H9 (cell line): ENCODE measurements around the gene POLA1. TPM values are rescaled to one million over a fixed set of nuclear protein-coding genes. Genes with fewer than 3 reads are reported as not detected.

Experiments
- DNase-seq: peaks from one replicate; pipeline ENCODE4 v3.0.0-alpha.2; 2017
- H2AFZ ChIP-seq: one replicate; pipeline ENCODE4 v1.6.1; 2013; ENCODE audit warnings: mild to moderate bottlenecking, low read length, control low read depth, moderate library complexity
- H2AK5ac ChIP-seq: 2 replicates; pipeline ENCODE4 v1.6.1; 2013; ENCODE audit warnings: low read length, control low read depth, mixed read lengths; ENCODE audit not compliant: insufficient read length
- H2BK120ac ChIP-seq: one replicate; pipeline ENCODE4 v1.6.1; 2013; ENCODE audit warnings: low read depth, mild to moderate bottlenecking, low read length, control low read depth, inconsistent platforms; ENCODE audit not compliant: poor library complexity, severe bottlenecking
- H2BK12ac ChIP-seq: 2 replicates; pipeline ENCODE4 v1.6.1; 2013; ENCODE audit warnings: low read length, control low read depth, mixed read lengths, low read depth; ENCODE audit not compliant: insufficient read length
- H2BK15ac ChIP-seq: 2 replicates; pipeline ENCODE4 v1.6.1; 2013; ENCODE audit warnings: low read depth, low read length, control low read depth
- H2BK20ac ChIP-seq: one replicate; pipeline ENCODE4 v1.6.1; 2013; ENCODE audit warnings: low read depth, mild to moderate bottlenecking, low read length, control low read depth, inconsistent platforms; ENCODE audit not compliant: poor library complexity, severe bottlenecking
- H2BK5ac ChIP-seq: 2 replicates; pipeline ENCODE4 v1.6.1; 2013; ENCODE audit warnings: low read length, control low read depth, mixed read lengths; ENCODE audit not compliant: insufficient read length
- H3K14ac ChIP-seq: 2 replicates; pipeline ENCODE4 v1.6.1; 2013; ENCODE audit warnings: low read length, control low read depth; ENCODE audit not compliant: insufficient read depth
- H3K18ac ChIP-seq: 2 replicates; pipeline ENCODE4 v1.6.1; 2013; ENCODE audit warnings: low read depth, mild to moderate bottlenecking, mixed read lengths, low read length, control low read depth; ENCODE audit not compliant: insufficient read length
- H3K23ac ChIP-seq: 2 replicates; pipeline ENCODE4 v1.6.1; 2013; ENCODE audit warnings: low read length, control low read depth, mixed read lengths, low read depth; ENCODE audit not compliant: insufficient read length
- H3K23me2 ChIP-seq: 2 replicates; pipeline ENCODE4 v1.6.1; 2013; ENCODE audit warnings: low read depth, mild to moderate bottlenecking, mixed read lengths, low read length, control low read depth; ENCODE audit not compliant: insufficient read length, poor library complexity, severe bottlenecking
- H3K27ac ChIP-seq: 2 replicates; pipeline ENCODE4 v1.5.1; 2013; ENCODE audit warnings: low read length, control low read depth, mixed read lengths, low read depth; ENCODE audit not compliant: insufficient read length
- H3K27me3 ChIP-seq: 2 replicates; pipeline ENCODE4 v1.6.1; 2013; ENCODE audit warnings: low read length, control low read depth, inconsistent platforms; ENCODE audit not compliant: insufficient read depth
- H3K4ac ChIP-seq: 2 replicates; pipeline ENCODE4 v1.6.1; 2013; ENCODE audit warnings: low read depth, mild to moderate bottlenecking, control low read depth, inconsistent platforms, low read length, moderate library complexity
- H3K4me1 ChIP-seq: 2 replicates; pipeline ENCODE4 v1.6.1; 2013; ENCODE audit warnings: low read length, control low read depth, inconsistent platforms; ENCODE audit not compliant: insufficient read depth
- H3K4me2 ChIP-seq: 2 replicates; pipeline ENCODE4 v1.6.1; 2013; ENCODE audit warnings: low read length, control low read depth, mixed read lengths; ENCODE audit not compliant: insufficient read length, insufficient read depth
- H3K56ac ChIP-seq: 2 replicates; pipeline ENCODE4 v1.6.1; 2013; ENCODE audit warnings: low read depth, mild to moderate bottlenecking, mixed read lengths, low read length, control low read depth; ENCODE audit not compliant: insufficient read length
- H3K79me1 ChIP-seq: 2 replicates; pipeline ENCODE4 v1.6.1; 2013; ENCODE audit warnings: low read depth, mild to moderate bottlenecking, moderate library complexity, low read length, control low read depth, inconsistent platforms; ENCODE audit not compliant: insufficient read depth, poor library complexity, severe bottlenecking
- H3K79me2 ChIP-seq: 2 replicates; pipeline ENCODE4 v1.6.1; 2013; ENCODE audit warnings: low read length, control low read depth, inconsistent platforms; ENCODE audit not compliant: insufficient read depth
- H3K9ac ChIP-seq: 2 replicates; pipeline ENCODE4 v1.6.1; 2013; ENCODE audit warnings: low read length, control low read depth, mixed read lengths; ENCODE audit not compliant: insufficient read length; ENCODE audit errors: extremely low read depth
- H3K9me3 ChIP-seq: one replicate; pipeline ENCODE4 v1.6.1; 2013; ENCODE audit warnings: low read depth, low read length, inconsistent platforms; ENCODE audit not compliant: control insufficient read depth
- H3T11ph ChIP-seq: one replicate; pipeline ENCODE4 v1.6.1; 2013; ENCODE audit warnings: mild to moderate bottlenecking, low read length, control low read depth, inconsistent platforms
- H4K20me1 ChIP-seq: one replicate; pipeline ENCODE4 v1.6.1; 2013; ENCODE audit not compliant: control insufficient read depth, insufficient read length, insufficient read depth
- H4K5ac ChIP-seq: 2 replicates; pipeline ENCODE4 v1.6.1; 2013; ENCODE audit warnings: low read depth, mild to moderate bottlenecking, mixed read lengths, low read length, control low read depth; ENCODE audit not compliant: insufficient read length
- H4K8ac ChIP-seq: replicated peaks from 2 replicates; pipeline ENCODE4 v1.6.1; 2013; ENCODE audit warnings: low read length, control low read depth, mixed read lengths, low read depth; ENCODE audit not compliant: insufficient read length
- H4K91ac ChIP-seq: 2 replicates; pipeline ENCODE4 v1.6.1; 2013; ENCODE audit warnings: low read depth, mild to moderate bottlenecking, moderate library complexity, mixed read lengths, low read length, control low read depth; ENCODE audit not compliant: insufficient read length
- H3K27ac Mint-ChIP-seq, 3 experiments: 2 replicates in 2 of 3; 3 replicates in 1 of 3; pipeline ENCODE4 v1.8.0; 2020 to 2021; ENCODE audit warnings: mixed read lengths in 3 of 3, mild to moderate bottlenecking in 1 of 3, moderate library complexity in 1 of 3
- H3K27me3 Mint-ChIP-seq: 2 replicates; pipeline ENCODE4 v1.8.0; 2021; ENCODE audit warnings: low read depth, mild to moderate bottlenecking, moderate library complexity, mixed read lengths
- H3K36me3 Mint-ChIP-seq, 3 experiments: 2 replicates in 2 of 3; 3 replicates in 1 of 3; pipeline ENCODE4 v1.8.0; 2020 to 2021; ENCODE audit warnings: low read depth in 3 of 3, mixed read lengths in 3 of 3; ENCODE audit not compliant: insufficient read depth in 1 of 3
- H3K4me1 Mint-ChIP-seq, 2 experiments: 2 replicates each; pipeline ENCODE4 v1.8.0; 2020; ENCODE audit warnings: mixed read lengths in 2 of 2
- H3K4me3 Mint-ChIP-seq, 2 experiments: 2 replicates in 1 of 2; 3 replicates in 1 of 2; pipeline ENCODE4 v1.8.0; 2020 to 2021; ENCODE audit warnings: mild to moderate bottlenecking in 2 of 2, mixed read lengths in 2 of 2, moderate library complexity in 1 of 2
- H3K9me3 Mint-ChIP-seq, 2 experiments: 2 replicates in 1 of 2; 3 replicates in 1 of 2; pipeline ENCODE4 v1.8.0; 2020; ENCODE audit warnings: mild to moderate bottlenecking in 2 of 2, mixed read lengths in 2 of 2, moderate library complexity in 1 of 2
- WGBS: extraction: QIAGEN DNeasy Blood & Tissue Kit; methylation state at CpG from one replicate; pipeline ENCODE4 v1.1.7; 2013; ENCODE audit warnings: missing lambda C conversion rate, low lambda C conversion rate, mixed read lengths; ENCODE audit not compliant: insufficient read length; ENCODE audit errors: extremely low coverage; 5-methylcytosine and 5-hydroxymethylcytosine counted together
- total RNA-seq: library from RNA; stranded (reverse); gene quantifications from 2 replicates; pipeline ENCODE4 v1.2.1, GENCODE V29; 2021
- TF ChIP-seq, protein P1 (sequence below): fragments of 200-600 bp; sonication (generic); conservative IDR thresholded peaks from 3 replicates; pipeline ENCODE4 v1.8.0; 2021; ENCODE audit warnings: antibody characterized with exemption, mild to moderate bottlenecking

The POLA1 gene
- total RNA-seq, 1 experiment from 2014 or later, result 60.2 TPM

DNA sequence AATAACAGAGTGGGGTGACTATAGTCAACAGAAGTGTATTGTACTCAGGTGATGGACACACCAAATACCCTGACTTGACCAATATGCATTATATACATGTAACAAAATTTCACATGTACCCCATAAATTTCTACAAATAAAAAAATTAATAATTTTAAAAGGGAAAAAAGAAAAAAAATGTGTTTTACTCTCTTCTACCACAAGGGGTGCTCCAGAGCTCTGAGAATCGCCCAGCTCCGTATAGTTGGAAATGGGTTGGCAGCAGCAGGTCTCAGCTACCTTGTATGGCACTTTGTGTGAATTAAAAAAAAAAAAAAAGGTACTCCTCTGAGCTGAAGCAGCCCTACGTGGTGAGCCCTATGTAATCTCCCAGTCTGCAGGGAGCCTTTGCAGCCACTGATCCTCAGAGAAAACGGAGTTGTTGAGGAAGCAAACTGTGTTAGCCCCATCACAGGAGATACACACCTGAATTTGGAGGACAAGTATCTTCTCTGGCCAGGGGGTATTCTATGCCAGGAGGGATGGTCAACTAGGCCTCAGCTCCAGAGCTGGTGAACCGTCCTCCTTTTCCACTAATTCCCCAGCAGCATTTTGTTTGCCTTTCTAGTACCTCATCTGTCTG lies 17.2 kb upstream of the POLA1 start:
- Histone ChIP-seq H3K56ac (no peak overlapping the region), H4K8ac (no peak overlapping the region), H3K14ac (no peak overlapping the region), H4K5ac (no peak overlapping the region), H2BK15ac (no peak overlapping the region), H3K4ac (no peak overlapping the region), H3T11ph (no peak overlapping the region), H3K23me2 (no peaks in the 10 kb centered on the region), H3K4me1 (peaks cover 2% of the 10 kb centered on the region; the same call in 1 of the 2 replicates), H3K18ac (no peak overlapping the region), H3K27me3 (no peaks in the 10 kb centered on the region), H2BK120ac (no peak overlapping the region), H2AFZ (no peak overlapping the region), H3K9me3 (no peaks in the 10 kb centered on the region), H4K20me1 (no peaks in the 10 kb centered on the region), H4K91ac (no peak overlapping the region), H2BK12ac (no peak overlapping the region), H2BK20ac (no peak overlapping the region), H2AK5ac (no peak overlapping the region), H3K23ac (no peak overlapping the region), H3K4me2 (no peak overlapping the region), H3K79me2 (no peaks in the 10 kb centered on the region), H3K27ac (no peak overlapping the region), H3K79me1 (no peaks in the 10 kb centered on the region), H3K9ac (no peak overlapping the region), H2BK5ac (no peak overlapping the region)
- Mint-ChIP-seq H3K4me3 (no peak overlapping the region; a peak in 1 of 5 replicates), H3K4me1 (peaks cover 17 to 27% of the 10 kb centered on the region in 2 experiments), H3K9me3 (no peaks in the 10 kb centered on the region), H3K27ac (no peak overlapping the region), H3K27me3 (no peaks in the 10 kb centered on the region; the same call in 1 of the 2 replicates), H3K36me3 (no peaks in the 10 kb centered on the region)
- no CpG with 5 or more reads among the region's 5 CpGs for WGBS
- TF ChIP-seq, protein P1, sequence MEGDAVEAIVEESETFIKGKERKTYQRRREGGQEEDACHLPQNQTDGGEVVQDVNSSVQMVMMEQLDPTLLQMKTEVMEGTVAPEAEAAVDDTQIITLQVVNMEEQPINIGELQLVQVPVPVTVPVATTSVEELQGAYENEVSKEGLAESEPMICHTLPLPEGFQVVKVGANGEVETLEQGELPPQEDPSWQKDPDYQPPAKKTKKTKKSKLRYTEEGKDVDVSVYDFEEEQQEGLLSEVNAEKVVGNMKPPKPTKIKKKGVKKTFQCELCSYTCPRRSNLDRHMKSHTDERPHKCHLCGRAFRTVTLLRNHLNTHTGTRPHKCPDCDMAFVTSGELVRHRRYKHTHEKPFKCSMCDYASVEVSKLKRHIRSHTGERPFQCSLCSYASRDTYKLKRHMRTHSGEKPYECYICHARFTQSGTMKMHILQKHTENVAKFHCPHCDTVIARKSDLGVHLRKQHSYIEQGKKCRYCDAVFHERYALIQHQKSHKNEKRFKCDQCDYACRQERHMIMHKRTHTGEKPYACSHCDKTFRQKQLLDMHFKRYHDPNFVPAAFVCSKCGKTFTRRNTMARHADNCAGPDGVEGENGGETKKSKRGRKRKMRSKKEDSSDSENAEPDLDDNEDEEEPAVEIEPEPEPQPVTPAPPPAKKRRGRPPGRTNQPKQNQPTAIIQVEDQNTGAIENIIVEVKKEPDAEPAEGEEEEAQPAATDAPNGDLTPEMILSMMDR, result peak; percentile 78
- DNase-seq, result no peak
